Stimulated activated CD4-positive, alpha-beta T cell treated with anti-CD3 and anti-CD28 coated beads, Interleukin-4, amount 100 ng/mL, for 48 hours (primary cell): ENCODE results near the gene TRIM27.
"Not testable (repeated sequence)": the region's sequence is repeated elsewhere in the genome, so short reads cannot be mapped to it uniquely, and the experiment has no call there.

Source experiments
- DNase-seq, 2 donors: peaks; one replicate each; pipeline ENCODE4 v3.0.0-alpha.2; 2020; ENCODE audit warnings: low read depth in 2 of 2

Gene TRIM27

GRCh38 chr6:28896505-28897368, 27.0 kb downstream of the TRIM27 start:
- DNase-seq = peak in 1 of 2 donors; percentile 20

- DNase-seq = peak; percentile 81 to 83
These were observed 28.5 kb downstream of the TRIM27 start for GRCh38 chr6:28895131-28895812.

DNA sequence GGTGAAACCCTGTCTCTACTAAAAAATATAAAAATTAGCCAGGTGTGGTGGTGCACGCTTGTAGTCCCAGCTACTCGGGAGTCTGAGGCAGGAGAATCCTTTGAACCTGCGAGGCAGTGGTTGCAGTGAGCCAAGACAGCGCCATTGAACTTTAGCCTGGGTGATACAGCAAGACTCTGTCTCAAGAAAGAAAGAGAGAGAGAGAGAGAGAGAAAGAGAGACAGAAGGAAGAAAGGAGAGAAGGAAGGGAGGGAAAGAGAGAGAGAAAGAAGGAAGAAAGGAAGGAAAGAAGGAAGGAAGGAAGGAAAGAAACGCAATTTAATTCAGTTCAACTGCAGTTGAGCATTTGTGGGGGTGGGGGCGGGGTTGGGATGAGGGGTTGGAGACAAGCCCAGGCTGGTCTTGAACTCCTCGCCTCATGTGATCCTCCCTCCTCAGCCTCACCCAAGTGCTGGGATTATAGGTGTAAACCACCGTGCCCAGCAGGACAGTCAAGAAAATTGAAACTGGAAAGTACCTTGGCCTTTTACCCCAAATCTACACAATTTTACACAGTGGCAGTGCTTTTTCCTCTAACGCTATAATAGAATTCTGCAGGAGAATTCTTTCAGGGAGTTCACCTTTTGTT, 30.5 kb downstream of the TRIM27 start:
- no peak for DNase-seq

DNA sequence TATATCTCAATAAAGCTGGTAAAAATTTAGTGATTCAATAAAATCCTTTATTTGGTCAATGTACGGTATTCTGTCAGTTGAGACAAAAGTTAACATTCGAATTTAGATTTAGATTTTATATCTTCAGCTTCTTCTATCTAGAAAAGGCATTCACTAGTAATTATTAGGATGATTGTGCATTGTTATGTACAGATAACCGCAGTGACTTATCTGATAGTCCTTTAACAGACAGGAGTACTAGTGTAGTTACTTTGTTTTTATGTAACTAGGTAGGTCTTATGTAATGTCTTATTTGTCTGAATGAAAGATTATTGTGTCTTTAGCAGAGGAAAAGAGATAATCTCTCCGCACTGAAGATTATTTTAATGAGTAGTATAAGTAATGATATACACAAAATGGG, 31.3 kb downstream of the TRIM27 start:
- no peak for DNase-seq

- DNase-seq = no peak
These were observed 35.8 kb downstream of the TRIM27 start for GRCh38 chr6:28887796-28888496.

DNA sequence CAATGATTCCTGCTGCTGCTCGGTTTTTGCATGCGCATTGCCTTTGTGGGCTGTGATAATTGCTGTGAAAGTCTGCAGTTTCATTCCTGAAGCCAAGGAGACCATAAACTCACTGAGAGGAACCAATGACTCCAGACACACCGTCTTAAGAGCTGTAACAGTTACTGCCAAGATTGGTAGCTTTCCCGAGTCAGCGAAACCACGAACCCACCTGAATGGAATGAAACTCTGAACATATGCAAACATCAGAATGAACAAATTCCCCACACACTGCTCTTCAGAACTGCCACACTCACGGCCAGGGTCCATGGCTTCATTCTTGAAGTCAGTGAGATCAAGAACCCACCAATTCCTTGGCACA, 37.7 kb downstream of the TRIM27 start:
- DNase-seq = no peak

GRCh38 chr6:28884423-28885131, 39.2 kb downstream of the TRIM27 start:
- DNase-seq = peak in 1 of 2 donors; percentile 61

DNA sequence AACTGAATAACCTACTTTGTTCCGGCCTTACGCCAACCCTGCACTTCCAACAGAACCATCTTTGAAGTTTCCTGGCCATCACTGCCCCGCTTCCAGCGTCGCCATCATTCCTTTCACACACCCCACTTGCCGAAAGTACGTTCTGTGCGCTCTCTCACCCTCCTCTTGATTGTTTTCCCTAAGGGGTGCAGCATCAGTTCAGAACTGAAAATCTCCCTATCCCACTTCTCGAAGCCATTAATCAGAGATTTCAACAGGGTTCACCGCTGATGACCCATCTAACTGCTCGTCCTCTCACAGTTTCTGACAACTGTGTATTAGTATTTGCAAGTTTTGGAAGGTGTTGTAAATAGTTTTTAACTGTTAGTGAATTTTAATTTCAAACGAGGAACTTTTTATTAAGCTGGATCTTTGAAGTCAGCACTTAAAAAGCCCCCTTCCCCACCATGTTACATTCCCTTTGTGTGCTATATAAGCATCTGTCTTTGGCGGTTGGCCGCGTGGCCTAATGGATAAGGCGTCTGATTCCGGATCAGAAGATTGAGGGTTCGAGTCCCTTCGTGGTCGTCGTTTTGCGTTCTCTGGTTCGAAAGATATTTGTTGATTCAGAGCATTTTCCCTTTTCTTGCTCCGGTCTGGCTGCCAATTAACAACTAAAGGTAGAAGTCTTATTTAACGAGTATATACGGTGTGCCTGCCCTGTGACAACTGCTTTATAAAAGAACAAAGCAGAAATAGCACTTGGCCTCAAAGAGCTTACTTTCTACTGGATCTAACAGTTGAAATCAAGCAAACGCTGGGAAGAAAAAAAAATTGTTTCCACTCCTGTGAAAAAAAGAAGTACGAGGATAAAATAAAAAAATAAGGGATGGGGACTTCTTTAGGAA, 42.6 kb downstream of the TRIM27 start:
- DNase-seq = peak; percentile 52 to 76

DNA sequence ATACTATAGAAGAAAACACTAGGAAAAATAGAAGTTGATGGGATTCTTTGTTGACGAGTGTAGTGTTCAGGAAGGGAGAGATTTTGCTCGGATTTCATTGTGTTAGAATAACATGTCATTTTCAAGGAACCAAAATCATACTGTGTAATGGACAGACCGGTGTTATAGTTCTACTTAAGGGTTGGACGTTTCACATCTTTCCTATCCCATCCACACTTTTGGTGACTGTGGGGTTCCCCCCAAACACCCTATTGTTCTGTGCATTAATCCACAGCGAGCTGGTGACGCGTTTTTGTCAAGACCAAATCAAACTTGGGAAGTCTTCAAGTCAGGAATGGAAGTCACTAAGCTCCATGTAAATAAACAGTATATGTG, 43.3 kb downstream of the TRIM27 start:
- DNase-seq = no peak

DNA sequence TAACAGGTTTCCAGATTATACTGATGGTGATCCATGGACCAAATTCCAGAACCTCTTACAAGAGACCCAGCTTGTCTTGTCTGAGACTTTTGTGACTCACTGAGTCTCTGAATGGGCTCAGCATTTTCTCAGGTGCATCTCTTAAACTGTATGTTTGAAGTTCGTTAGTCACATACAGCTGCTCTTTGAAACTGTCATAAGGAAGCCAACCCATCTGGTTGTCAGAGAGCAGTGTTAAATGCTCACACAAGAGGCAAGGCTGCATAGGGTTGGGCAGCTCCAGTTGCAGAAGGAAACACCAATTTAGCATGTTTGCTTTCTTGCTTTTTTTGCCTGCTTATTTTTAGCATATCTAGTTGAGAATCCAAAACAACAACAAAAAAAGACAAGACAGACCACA, 47.1 kb downstream of the TRIM27 start:
- no peak for DNase-seq

- DNase-seq = no peak
These were observed 48.5 kb downstream of the TRIM27 start for GRCh38 chr6:28875191-28875747.

DNA sequence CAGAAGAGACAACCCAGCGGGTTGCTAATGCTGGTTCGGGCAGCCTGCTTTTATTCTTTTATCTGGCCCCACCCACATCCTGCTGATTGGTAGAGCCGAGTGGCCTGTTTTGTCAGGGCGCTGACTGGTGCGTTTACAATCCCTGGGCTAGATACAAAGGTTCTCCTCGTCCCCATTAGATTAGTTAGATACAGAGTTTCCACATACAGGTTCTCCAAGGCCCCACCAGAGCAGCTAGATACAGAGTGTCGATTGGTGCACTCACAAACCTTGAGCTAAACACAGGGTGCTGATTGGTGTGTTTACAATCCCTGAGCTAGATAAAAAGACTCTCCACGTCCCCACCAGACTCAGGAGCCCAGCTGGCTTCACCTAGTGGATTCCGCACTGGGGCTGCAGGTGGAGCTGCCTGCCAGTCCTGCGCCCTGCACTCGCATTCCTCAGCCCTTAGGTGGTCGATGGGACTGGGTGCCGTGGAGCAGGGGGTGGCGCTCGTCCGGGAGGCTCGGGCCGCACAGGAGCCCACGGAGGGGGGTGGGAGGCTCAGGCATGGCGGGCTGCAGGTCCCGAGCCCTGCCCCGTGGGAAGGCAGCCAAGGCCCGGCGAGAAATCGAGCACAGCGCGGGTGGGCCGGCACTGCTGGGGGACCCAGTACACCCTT, 51.5 kb downstream of the TRIM27 start:
- DNase-seq = not testable (repeated sequence)

DNA sequence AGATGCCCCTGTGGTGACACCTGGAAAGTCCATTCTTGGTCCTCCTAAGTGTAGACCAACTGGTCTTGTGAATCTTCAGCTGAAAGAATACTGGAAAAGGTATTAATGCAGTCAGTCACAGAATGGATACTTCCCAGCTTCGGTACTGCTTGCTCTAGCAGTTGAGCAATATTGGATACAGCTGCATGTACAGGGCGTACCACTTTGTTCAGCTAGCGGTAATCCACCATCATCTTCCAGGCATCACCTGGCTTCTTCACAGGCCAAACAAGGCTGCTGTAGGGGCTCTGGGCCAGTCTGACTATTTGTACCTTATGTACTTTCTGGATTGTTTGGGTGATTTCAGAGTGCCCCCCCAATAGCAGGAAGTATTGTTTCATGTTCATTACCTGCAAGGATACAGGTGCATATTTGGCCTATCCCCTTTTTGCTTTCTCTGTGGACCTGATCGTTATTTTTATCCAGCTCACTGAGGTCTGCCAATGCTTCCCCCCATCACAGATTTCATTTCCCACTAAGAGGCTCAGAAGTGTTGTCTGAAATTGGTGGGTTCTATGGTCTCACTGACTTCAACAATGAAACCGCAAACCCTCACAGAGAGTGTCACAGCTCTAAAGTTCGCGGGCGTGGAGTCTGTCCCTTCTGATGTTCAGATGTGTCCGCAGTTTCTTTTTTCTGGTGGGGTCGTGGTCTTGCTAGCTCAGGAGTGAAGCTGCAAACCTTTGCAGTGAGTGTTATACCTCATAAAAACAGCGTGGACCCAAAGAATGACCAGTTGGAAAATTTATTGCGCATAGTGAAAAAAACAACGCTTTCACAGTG, 52.2 kb downstream of the TRIM27 start:
- DNase-seq = no peak

DNA sequence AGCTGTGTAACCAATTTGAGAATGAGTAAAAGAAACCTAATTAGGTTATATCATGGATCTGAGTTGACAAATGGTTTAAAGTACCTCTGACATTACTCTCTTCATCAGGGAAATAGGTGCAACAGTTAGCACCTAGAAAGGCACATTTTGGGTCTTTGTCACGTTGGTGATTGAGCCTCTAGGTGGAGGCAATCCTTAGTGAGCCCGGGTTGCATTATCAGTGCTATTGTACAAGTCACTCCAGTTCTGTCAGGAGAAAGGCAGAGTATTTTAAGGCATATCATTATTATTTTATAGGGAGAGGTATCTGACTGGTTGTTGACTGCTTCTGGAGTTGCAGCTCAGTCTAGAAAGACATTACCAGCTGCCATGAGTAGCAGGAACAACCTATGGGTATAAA, 54.9 kb downstream of the TRIM27 start:
- DNase-seq = no peak

GRCh38 chr6:28867086-28867409, 56.7 kb downstream of the TRIM27 start:
- no peak for DNase-seq

- peak; percentile 63 to 64 for DNase-seq
These were observed 57.3 kb downstream of the TRIM27 start for GRCh38 chr6:28866205-28867085.

DNA sequence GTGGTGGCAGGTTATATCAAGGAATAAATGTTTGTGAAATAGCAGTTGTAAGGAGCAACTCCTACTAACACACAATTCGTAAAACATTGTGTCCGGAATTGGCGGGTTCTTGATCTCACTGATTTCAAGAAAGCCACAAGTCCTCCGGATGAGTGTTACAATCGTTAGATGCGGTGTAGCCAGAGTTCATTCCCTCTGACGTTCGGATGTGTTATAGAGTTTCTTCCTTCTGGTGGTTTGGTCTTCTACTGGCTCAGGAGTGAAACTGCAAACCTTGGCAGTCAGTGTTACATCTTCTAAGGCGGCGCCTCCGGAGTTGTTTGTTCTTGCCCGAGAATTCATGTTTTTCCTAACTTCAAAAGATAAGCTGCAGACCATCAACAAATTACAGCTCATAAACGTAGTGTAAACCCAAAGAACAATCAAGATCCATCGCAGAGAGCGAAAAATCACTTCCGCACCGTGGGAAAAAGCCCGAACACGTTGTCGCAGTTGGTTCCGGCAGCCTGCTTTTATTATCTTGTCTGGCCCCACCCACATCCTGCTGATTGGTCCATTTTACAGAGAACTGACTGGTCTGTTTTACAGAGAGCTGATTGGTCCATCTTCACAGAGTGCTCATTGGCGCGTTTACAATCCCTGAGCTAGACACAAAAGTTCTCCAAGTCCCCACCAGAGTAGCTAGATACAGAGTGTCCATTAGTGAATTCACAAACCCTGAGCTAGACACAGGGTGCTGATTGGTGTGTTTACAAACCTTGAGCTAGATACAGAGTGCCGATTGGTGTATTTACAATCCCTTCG, 58.2 kb downstream of the TRIM27 start:
- peak; percentile 49 to 53 for DNase-seq
